Retinal pigment epithelial cell (primary cell): Measurements from ENCODE around the gene RPSA.
A peak's percentile ranks its signal among the peaks of the same experiment; 100 is the strongest.
"Not testable (repeated sequence)": the region's sequence is repeated elsewhere in the genome, so short reads cannot be mapped to it uniquely, and the experiment has no call there.

ENCODE experiments used
- DNase-seq: peaks from one replicate; pipeline ENCODE4 v3.0.0-alpha.2; 2010; ENCODE audit warnings: low read depth
- H3K4me3 ChIP-seq: 2 replicates; pipeline ENCODE4 v1.5.1; 2011; ENCODE audit warnings: mild to moderate bottlenecking, low read length, control low read depth, moderate library complexity
- CTCF ChIP-seq: conservative IDR thresholded peaks from 2 replicates; pipeline ENCODE4 v1.5.1; 2011; ENCODE audit warnings: low read depth, low read length, control low read depth, inconsistent platforms

RPSA gene

GRCh38 chr3:39447637-39448483 is 41.3 kb downstream of the RPSA start:
- no peak overlapping the region for H3K4me3 ChIP-seq
- DNase-seq: peak; percentile 46
- TF ChIP-seq CTCF: peak; percentile 93

- H3K4me3 ChIP-seq: no peak overlapping the region
- no peak for TF ChIP-seq CTCF
- DNase-seq: no peak
Measured at GRCh38 chr3:39448506-39449233, 42.1 kb downstream of the RPSA start.

- no peak overlapping the region for H3K4me3 ChIP-seq
- no peak for TF ChIP-seq CTCF
- no peak for DNase-seq
Measured at GRCh38 chr3:39449796-39450195, 43.3 kb downstream of the RPSA start.

GRCh38 chr3:39453134-39453533 is 46.6 kb downstream of the RPSA start:
- TF ChIP-seq CTCF: no peak
- no peak for DNase-seq
- H3K4me3 ChIP-seq: no peak overlapping the region

- not testable (repeated sequence) for H3K4me3 ChIP-seq, DNase-seq
Measured at GRCh38 chr3:39453872-39454271, 47.4 kb downstream of the RPSA start.

GRCh38 chr3:39454591-39455217 is 48.2 kb downstream of the RPSA start:
- no peak for TF ChIP-seq CTCF
- DNase-seq: no peak
- no peak overlapping the region for H3K4me3 ChIP-seq

- H3K4me3 ChIP-seq: no peak overlapping the region
- no peak for TF ChIP-seq CTCF
- DNase-seq: no peak
Measured at GRCh38 chr3:39456159-39456558, 49.6 kb downstream of the RPSA start.
